ENCODE data around the gene AARSD1.
"Not testable (repeated sequence)": the region's sequence is repeated elsewhere in the genome, so short reads cannot be mapped to it uniquely, and the experiment has no call there.

- TF ChIP-seq CTCF (IDR thresholded peaks at IDR 0.05); ZFX (IDR thresholded peaks at IDR 0.05; ENCODE audit: borderline replicate concordance): not testable (repeated sequence)
Observed at GRCh38 chr17:42923472-42923871, 40.8 kb downstream of the AARSD1 start.

Measured in 22Rv1 (cell line).